Nephron (organoid): ENCODE data around the gene PDZRN4.

Experiments
- H3K27ac Mint-ChIP-seq, 3 experiments: 2 replicates each; pipeline ENCODE4 v1.8.0; 2020; ENCODE audit warnings: mixed read lengths in 3 of 3, mild to moderate bottlenecking in 2 of 3, moderate library complexity in 1 of 3
- H3K27me3 Mint-ChIP-seq: 2 replicates; pipeline ENCODE4 v1.8.0; 2021; ENCODE audit warnings: low read depth, mild to moderate bottlenecking, moderate library complexity, mixed read lengths
- H3K36me3 Mint-ChIP-seq: 2 replicates; pipeline ENCODE4 v1.8.0; 2020; ENCODE audit warnings: low read depth, mixed read lengths
- H3K4me1 Mint-ChIP-seq: 2 replicates; pipeline ENCODE4 v1.8.0; 2020; ENCODE audit warnings: mixed read lengths
- H3K4me3 Mint-ChIP-seq, 3 experiments: 2 replicates each; pipeline ENCODE4 v1.8.0; 2020; ENCODE audit warnings: mild to moderate bottlenecking in 3 of 3, mixed read lengths in 3 of 3, moderate library complexity in 2 of 3
- H3K9me3 Mint-ChIP-seq: 2 replicates; pipeline ENCODE4 v1.8.0; 2020; ENCODE audit warnings: mixed read lengths
- CTCF ChIP-seq, 3 experiments: fragments of 200-600 bp; sonication (generic); IDR thresholded peaks; one replicate each; pipeline ENCODE4 v1.5.0; 2021; ENCODE audit warnings: antibody characterized with exemption in 3 of 3; ENCODE audit not compliant: unreplicated experiment in 3 of 3

Gene PDZRN4

DNA sequence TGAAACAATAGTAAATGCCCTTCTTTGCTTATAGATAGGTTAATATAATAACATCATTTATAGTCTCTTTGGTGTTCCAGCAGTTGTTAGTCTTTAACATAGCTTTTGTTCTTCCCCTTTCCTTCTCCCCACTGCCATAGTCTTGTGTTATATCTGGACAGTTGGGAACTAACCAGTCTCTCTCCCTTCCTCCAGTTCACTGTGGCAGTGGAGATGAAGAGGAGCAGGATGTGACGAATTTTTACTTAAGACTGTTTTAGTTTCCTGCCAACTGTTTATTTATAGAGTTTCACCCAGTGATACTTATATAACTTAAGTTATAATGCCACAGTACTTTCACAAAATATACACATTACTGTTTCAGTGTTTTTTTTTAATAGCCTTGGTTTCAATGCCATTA lies 277.4 kb downstream of the PDZRN4 start:
- Mint-ChIP-seq H3K27ac (no peak overlapping the region), H3K4me1 (no peaks in the 10 kb centered on the region), H3K27me3 (no peaks in the 10 kb centered on the region), H3K4me3 (no peak overlapping the region), H3K36me3 (no peaks in the 10 kb centered on the region), H3K9me3 (no peaks in the 10 kb centered on the region)
- no peak for TF ChIP-seq CTCF (IDR thresholded peaks at IDR 0.05; ENCODE audit: unreplicated experiment in 3 of 3)

DNA sequence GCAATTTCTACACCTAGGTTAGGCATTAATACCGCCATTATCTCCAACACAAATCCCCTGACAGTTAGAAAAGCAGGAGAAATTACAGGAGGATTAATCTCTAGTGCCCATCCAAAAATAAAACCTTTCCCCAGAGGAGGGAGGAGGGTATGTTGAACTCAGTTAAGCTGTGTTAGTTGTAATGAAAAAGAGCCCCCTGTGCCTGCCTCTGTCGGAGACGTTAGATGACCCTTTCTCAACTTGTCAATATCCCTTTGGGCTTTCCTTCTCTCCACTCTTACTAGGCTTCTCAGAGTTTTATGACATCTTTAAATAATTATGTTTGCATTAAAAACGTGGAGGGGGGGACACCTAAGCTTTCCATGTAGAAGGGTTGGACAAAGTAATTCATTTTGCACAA lies 278.2 kb downstream of the PDZRN4 start:
- H3K4me3 Mint-ChIP-seq: no peak overlapping the region
- no peaks in the 10 kb centered on the region for H3K27me3 Mint-ChIP-seq
- H3K4me1 Mint-ChIP-seq: no peaks in the 10 kb centered on the region
- no peak overlapping the region for H3K27ac Mint-ChIP-seq
- H3K9me3 Mint-ChIP-seq: no peaks in the 10 kb centered on the region
- no peaks in the 10 kb centered on the region for H3K36me3 Mint-ChIP-seq
- TF ChIP-seq CTCF (IDR thresholded peaks at IDR 0.05; ENCODE audit: unreplicated experiment in 3 of 3): no peak

DNA sequence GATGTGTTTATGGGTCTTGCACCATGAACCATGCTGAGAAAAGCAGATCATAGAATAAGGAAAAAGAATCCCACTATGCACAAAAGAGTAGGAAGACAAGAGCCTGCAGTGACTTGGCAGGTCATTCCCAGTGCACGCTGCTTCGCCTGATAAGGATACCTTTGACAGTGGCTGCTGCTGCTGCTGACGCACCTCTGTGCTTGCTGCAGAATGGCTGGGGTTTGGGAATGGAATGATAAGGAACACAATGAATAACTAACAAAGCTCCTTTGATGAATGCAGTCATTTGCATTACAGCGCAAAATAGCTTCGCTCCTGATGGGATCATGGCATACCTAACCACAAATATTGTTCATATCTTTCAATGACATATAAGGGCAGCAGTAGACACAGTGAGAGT lies 278.7 kb downstream of the PDZRN4 start:
- peak overlapping the region in 1 of 3 experiments; percentile 43 for H3K27ac Mint-ChIP-seq
- no peaks in the 10 kb centered on the region for H3K4me1 Mint-ChIP-seq
- no peak overlapping the region for H3K4me3 Mint-ChIP-seq
- H3K36me3 Mint-ChIP-seq: no peaks in the 10 kb centered on the region
- no peaks in the 10 kb centered on the region for H3K9me3 Mint-ChIP-seq
- TF ChIP-seq CTCF (IDR thresholded peaks at IDR 0.05; ENCODE audit: unreplicated experiment in 3 of 3): no peak
- H3K27me3 Mint-ChIP-seq: no peaks in the 10 kb centered on the region

GRCh38 chr12:41467591-41468325 lies 279.6 kb downstream of the PDZRN4 start:
- no peaks in the 10 kb centered on the region for H3K9me3 Mint-ChIP-seq
- peak overlapping the region in 1 of 3 experiments; percentile 1 for H3K27ac Mint-ChIP-seq
- H3K4me3 Mint-ChIP-seq: no peak overlapping the region
- H3K36me3 Mint-ChIP-seq: no peaks in the 10 kb centered on the region
- H3K4me1 Mint-ChIP-seq: no peaks in the 10 kb centered on the region
- no peak for TF ChIP-seq CTCF (IDR thresholded peaks at IDR 0.05; ENCODE audit: unreplicated experiment in 3 of 3)
- no peaks in the 10 kb centered on the region for H3K27me3 Mint-ChIP-seq

GRCh38 chr12:41468341-41468740 lies 280.2 kb downstream of the PDZRN4 start:
- no peaks in the 10 kb centered on the region for H3K4me1 Mint-ChIP-seq
- peak overlapping the region in 1 of 3 experiments; percentile 26 for H3K27ac Mint-ChIP-seq
- H3K4me3 Mint-ChIP-seq: no peak overlapping the region
- no peaks in the 10 kb centered on the region for H3K36me3 Mint-ChIP-seq
- no peaks in the 10 kb centered on the region for H3K9me3 Mint-ChIP-seq
- H3K27me3 Mint-ChIP-seq: no peaks in the 10 kb centered on the region
- TF ChIP-seq CTCF (IDR thresholded peaks at IDR 0.05; ENCODE audit: unreplicated experiment in 3 of 3): no peak

DNA sequence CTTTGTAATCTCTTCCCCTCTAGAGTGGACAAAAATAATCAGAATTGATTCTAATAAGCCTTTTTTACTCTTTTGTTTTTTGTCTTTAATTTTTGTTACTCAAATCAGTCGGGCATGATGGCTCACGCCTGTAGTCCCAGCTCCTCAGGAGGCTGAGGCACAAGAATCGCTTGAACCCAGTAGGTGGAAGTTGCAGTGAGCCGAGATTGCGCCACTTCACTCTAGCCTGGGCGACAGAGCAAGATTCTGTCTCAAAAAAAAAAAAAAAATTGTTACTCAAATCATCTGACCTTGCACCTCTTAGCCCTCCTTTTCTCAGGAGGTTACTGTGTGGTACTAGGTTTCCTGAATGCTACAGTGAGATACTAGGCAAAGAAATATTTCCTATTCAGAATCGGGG lies 280.6 kb downstream of the PDZRN4 start:
- TF ChIP-seq CTCF (IDR thresholded peaks at IDR 0.05; ENCODE audit: unreplicated experiment in 3 of 3): no peak
- H3K9me3 Mint-ChIP-seq: no peaks in the 10 kb centered on the region
- no peaks in the 10 kb centered on the region for H3K27me3 Mint-ChIP-seq
- peak overlapping the region in 1 of 3 experiments; percentile 26 for H3K27ac Mint-ChIP-seq
- no peaks in the 10 kb centered on the region for H3K36me3 Mint-ChIP-seq
- no peaks in the 10 kb centered on the region for H3K4me1 Mint-ChIP-seq
- H3K4me3 Mint-ChIP-seq: no peak overlapping the region
